Measurements from ENCODE around the gene PLPP7.

Gene PLPP7

DNA sequence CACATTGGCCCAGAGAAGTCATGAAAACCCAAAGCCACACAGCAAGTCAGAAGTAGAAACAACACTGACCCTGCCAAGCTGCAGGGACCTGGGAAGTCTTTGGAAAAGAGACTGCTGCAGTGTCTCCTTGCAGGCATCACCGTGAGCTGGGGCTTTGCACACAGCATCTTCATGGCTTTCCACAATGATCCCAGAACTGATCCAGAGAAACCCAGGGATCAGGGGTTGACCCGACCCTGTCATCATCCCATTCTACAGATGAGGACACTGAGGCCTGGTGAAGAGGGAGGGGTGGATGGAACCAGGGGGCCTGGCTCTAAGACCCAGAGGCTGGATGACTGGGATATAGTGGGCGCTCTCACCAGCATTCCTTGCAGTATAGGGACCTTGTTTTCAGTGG lies 8.9 kb upstream of the PLPP7 start:
- in situ Hi-C loops (cut with HindIII; ENCODE audit: low sequenced_read_pairs), result no loop called here

DNA sequence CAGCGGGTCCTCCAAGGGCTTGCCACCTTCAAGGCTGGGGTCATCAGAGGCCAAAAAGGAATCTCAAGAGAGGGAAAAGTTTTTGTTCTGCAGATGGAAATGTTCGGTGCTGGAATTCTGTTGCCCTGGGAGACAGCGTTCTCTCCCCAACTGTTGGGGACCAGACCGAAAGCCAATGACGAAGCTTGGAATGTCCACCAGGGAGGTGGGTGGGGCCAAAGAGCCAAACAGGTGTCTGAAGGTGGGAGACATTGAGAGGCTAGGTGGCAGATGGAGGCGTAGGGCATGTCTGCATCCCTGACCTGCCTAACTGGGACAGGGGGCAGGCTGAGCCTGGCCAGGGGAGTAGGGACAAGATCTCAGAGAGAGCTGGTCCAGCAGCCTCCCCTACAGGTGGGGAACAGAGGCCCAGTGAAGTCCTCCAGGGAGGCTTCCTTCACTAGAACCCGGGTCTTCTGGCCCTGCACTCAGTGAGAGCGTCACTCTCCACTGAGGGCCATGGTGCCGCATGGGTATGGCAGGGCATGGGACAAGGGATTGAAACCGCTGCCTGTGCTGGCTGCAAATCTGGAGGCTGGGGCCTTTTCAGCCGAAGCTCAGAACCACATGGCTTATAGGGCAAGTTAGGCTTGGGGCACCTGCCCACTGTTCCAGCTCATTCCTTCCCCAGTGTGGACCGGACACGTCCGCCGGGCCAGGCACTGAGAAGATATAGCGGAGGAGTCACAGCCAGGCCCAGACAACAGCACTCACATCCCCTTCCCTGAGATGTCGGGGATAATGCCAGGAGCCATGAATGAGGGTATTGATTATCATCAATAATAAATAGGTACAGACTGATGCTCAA lies 8.2 kb upstream of the PLPP7 start:
- in situ Hi-C loops (cut with HindIII; ENCODE audit: low sequenced_read_pairs), result no loop called here

DNA sequence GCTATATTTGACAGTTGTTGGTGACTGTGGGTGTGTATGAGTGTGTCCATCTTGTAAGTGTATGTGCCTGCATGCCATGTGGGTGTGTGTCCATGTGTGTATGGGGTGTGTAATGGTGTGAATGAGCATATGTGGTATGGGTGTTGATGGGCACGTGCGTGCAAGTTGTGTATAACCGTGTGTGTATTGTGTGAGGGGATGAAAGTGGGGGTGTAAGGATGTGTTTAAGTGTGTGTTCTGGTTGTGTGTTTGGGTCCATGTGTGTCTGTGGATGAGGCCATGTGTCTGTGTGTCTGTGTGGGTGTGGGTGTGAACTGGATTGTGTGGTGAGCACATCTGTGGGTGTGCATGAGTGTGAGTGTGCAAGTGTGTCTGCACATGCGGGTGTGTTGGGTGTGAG lies 7.3 kb upstream of the PLPP7 start:
- in situ Hi-C loops (cut with HindIII; ENCODE audit: low sequenced_read_pairs), result no loop called here

DNA sequence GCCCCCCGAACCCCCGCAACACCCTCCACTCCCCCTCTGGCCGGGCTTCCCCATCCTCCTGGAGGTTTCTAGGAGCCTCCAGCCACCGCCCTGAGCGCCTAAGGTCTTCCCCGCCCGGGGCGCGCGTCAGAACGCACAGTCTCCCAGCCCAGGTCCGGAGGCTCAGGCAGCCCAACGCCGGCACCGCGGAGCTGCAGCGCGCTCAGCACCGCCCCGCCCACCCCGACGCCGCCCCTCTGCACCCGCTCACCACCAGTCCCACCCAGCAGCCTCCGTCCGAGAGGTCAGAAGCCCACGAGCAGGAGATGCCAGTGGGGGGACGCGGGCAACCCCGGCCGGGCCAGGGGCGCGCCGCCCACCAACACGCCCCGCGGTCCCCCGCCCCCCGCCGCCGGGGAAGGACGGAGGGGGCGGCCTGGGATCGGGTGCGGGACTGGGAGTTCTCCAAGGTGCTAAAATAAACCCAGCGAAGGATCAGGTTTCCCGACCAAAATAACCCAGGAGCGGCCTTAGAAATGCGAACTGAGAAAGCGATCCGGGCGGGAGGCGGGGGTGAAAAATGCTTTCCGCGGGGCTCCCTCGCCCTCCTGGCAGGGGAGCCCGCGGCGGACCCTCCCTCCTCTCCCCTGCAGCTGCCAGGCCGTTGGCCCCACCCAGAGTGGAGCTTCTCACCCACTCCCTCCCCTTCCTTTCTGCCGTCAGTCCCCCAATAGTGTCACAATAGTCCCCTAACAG lies 6.7 kb upstream of the PLPP7 start:
- in situ Hi-C loops (cut with HindIII; ENCODE audit: low sequenced_read_pairs), result no loop called here

DNA sequence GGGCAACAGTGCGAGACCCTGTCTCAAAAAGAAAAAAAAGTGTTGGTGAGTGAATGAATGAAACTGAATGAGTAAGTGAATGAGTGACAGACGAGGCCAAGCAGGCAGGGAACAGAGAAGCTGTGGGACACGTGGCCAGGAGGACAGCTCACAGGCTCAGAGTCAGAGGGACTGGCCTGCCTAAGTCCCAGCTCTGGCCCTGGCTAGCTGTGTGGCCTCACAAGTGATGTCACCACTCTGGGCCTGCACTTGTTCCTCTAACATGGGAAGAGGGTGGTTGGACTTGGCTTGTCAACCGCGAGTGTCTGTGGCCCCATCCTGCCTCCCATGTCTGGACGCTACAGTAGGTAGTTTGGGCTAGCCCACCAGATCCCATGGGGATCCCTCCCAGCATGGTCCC lies 4.7 kb upstream of the PLPP7 start:
- in situ Hi-C loops (cut with HindIII; ENCODE audit: low sequenced_read_pairs), result no loop called here

DNA sequence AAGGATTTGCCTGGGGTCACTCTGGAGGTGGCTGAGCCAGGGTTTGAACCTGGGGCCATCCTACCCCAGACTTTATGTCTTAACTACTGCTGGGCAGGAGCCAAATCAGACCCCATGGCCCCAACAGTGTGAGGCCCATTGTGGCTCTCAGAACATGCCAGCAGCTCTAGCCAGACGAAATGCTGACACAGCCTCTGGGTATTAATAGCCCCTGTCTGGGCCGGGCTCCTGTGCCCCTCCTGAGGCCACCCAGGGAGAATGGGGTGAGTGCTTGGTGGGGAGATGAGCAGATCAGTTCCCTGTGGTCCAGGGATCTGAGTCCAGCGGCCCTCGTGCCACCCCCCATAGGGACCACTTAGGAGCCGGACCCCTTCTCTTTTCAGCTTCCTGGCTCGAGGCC lies 2.2 kb upstream of the PLPP7 start:
- in situ Hi-C loops (cut with HindIII; ENCODE audit: low sequenced_read_pairs), result no loop called here

DNA sequence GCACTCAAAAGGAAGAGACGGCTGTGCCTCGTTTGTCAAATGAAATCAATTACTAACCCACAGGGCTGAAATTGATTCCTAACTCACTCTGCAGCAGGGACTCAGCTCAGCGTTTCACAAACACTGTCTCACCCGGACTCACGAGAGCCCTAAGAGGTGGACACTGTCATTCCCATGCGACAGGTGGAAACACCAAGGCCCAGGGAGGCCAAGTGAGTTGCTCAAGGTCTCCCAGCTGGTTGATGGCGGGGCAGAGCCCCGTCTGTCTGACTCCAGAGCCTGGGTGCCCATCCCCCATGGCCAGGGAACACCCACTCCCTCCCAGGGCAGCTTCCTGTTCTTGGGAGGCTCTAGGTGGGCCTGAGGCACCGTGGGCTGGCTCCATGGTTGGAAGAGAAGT lies 1.3 kb upstream of the PLPP7 start:
- in situ Hi-C loops (cut with HindIII; ENCODE audit: low sequenced_read_pairs), result no loop called here

DNA sequence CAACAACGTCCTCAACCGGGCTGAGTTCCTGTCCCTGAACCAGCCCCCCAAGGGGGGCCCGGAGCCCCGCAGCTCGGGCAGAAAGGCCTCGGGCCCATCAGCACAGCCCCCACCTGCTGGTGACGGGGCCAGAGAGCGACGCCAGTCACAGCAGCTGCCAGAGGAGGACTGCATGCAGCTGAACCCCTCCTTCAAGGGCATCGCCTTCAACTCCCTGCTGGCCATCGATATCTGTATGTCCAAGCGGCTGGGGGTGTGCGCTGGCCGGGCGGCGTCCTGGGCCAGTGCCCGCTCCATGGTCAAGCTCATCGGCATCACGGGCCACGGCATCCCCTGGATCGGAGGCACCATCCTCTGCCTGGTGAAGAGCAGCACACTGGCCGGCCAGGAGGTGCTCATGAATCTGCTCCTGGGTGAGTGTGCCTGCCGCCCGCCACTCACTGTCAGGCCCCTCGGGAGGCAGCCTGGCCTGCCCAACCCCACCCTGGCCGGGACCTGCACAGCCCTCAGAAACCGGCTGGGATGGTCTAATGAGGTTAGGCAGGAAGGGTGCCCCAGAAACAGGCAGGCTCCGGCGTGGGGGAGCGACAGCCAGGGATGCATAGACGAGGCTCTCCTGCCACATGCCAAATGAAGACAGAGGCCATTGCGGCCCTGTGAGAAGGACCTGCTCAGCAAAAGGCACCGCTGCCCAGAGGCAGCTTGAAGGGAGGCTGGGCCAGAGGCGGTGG lies 678 bp downstream of the PLPP7 start:
- in situ Hi-C loops (cut with HindIII; ENCODE audit: low sequenced_read_pairs), result loop anchor here (5.0 kb wide), 1 partner anchor 73 kb away; no protein-coding TSS in a partner anchor

DNA sequence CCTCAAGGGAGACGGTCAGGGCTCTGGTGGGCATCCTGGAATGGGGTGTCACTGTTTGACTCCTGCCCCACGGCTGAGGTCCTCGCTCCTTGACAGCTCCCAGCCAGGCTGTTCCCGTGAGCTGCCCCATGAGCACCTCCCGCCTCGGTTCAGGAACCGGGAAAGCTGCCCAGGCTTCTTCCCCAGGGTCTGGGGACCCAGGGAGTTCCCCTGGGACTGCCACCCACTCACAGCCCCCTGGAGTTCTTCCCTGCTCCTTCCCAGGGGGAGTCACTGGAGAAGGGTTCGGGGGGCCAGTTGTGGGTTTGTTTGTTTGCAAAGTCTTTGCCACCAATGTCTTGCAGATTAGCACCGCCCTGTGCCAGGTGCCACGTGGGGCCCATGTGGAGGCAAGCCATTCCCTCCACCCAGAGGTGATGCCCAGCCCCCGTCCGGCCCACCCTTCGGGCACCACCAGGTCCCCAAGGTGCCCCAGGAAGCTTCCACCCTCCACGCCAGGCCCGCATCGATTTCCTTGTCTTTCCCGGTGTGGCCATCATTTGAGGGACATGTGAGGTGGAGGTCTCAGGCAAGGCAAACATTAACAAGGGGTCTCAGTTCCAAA lies 1.3 kb downstream of the PLPP7 start:
- in situ Hi-C loops (cut with HindIII; ENCODE audit: low sequenced_read_pairs), result loop anchor here (5.0 kb wide), 1 partner anchor 74 kb away; no protein-coding TSS in a partner anchor

DNA sequence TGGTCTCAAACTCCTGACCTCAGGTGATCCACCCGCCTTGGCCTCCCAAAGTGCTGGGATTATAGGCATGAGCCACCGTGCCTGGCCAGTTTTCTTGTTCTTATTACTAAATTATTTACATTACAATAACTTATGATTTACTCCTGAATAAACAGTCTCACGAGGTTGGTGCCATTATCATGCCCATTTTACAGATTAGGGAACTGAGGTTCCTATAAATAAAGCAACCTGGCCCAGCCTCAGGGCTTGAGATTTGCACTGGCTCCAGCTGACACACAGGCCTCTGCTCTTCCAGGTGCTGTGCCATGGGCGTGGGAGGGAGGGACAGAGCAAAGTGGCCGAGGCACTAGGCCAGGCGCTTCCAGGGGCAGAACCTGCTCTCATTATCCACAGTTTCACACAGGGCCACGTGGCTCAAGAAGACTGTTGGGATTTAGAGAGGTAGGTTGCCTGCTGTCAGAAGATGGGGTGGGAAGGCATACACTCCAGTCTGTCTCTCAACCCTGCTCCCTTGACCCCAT lies 2.3 kb downstream of the PLPP7 start:
- in situ Hi-C loops (cut with HindIII; ENCODE audit: low sequenced_read_pairs), result loop anchor here (5.0 kb wide), 1 partner anchor 75 kb away; no protein-coding TSS in a partner anchor

DNA sequence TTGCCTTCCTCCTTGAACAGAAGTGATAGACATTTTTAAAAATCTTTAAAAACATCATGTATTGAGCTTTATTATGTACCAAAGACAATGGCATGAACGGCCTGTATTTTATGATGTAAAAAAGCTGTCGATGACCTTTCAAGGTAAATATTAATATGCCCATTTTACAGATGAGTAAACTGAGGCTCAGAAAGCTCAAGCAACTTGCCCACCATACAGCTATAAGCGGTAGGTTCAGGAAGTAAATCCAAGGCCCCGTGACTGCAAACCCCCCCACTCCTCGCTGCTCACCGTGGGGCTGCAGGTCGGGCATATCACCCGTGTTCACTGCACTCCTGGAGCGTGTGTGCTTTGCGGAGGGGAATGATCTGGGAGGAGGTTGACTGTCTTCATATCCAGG lies 3.4 kb downstream of the PLPP7 start:
- in situ Hi-C loops (cut with HindIII; ENCODE audit: low sequenced_read_pairs), result loop anchor here (5.0 kb wide), 1 partner anchor 76 kb away; no protein-coding TSS in a partner anchor

DNA sequence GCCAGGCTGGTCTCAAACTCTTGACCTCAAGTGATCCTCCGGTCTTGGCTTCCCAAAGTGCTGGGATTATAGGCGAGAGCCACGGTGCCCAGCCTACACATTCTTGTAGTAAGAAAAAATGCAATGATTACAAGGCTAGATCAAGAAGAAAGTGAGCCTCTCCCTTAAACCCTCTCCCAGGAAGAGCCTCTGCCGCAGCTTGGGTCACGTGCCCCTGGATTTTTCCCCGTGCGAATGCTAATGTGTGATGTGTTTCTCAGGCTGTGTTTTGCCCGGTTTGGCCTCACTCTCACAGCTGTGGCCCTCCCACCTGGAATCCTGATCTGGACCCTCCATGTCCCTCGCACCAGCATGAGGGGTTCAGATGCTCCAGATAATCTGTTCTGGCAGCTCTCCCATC lies 6.9 kb downstream of the PLPP7 start:
- in situ Hi-C loops (cut with HindIII; ENCODE audit: low sequenced_read_pairs), result no loop called here

DNA sequence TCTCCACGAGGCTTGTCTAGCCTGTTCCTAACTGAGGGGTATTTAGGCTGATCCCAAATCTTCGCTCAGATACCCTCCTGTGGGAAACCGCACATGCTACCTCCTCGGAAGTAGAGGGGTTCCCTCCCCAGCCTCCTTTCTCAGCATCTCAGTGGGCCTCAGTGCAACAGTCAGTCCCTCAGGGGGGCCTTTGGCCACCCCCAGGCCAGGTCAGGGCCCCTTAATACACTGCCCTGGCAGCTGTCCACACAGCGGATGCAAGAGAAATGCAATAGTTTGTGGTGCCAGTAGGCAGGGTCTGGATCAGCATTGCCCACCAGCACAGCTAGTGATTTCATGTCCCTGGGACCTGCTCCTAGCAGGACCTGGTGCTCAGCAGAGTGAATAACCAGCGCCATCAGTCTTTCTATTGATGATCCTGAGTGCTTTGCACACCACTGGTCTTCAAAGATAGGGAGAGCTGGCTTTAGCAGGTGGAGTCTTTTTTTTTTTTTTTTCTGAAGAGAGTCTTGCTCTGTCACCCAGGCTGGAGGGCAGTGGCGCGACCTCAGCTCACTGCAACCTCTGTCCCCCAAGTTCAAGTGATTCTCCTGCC lies 7.5 kb downstream of the PLPP7 start:
- in situ Hi-C loops (cut with HindIII; ENCODE audit: low sequenced_read_pairs), result no loop called here

DNA sequence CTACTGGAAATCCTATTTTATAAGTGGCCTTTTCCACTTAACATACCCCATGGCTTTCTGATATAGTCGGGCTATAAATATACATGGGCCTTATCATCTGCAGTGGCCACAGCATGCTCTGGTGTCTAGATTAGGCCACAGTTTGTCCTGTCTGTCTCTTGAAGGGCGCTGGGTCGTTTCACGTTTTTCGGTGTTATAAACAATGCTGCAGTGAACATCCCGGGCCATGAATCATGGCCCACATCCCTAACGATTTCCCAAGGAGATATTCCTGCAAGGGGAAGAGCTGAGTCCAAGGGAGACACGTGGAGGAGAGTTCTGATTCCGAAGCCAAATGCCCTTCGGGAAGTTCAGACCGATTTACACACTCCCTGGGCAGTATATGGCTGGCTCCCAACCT lies 8.4 kb downstream of the PLPP7 start:
- in situ Hi-C loops (cut with HindIII; ENCODE audit: low sequenced_read_pairs), result no loop called here

DNA sequence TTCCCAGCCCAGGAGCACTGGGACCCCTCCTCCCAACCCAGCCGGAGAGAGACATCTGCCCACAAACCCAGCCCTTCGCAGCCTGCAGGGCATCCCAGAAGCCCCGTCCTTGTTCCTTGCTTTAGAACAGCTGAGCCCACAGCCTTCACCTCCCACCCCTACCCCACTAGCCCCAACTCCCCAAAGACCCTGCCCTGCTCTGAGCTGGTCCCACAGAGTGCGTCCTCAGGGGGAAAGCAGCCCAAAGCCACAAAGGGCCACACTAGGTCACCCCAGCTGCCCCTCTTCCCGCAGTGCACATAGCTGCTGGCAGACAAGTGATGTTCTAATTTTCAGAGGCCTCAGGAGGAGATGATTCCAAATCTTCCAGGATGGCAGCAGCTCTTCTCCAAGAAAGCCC lies 8.8 kb downstream of the PLPP7 start:
- in situ Hi-C loops (cut with HindIII; ENCODE audit: low sequenced_read_pairs), result no loop called here

DNA sequence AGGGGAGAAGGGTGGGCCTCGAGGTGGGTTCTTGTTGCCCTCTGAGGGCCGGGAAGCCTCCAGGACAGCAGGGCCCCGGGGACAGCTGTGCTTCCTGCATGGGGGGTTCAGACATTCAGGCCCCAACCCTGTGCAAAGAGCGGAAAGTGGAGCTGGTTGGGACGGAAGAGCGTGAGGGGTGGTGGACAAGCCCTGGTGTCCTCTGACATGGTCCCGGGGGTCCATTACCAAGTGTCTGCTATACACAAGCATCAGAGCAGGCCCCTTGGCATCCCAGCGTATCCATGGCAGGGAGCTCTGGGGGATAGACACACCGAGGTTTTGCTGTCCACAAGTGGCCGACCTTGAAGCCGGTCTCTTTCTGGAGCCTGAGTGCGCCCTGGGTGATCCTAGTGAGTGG lies 9.3 kb downstream of the PLPP7 start:
- in situ Hi-C loops (cut with HindIII; ENCODE audit: low sequenced_read_pairs), result no loop called here

DNA sequence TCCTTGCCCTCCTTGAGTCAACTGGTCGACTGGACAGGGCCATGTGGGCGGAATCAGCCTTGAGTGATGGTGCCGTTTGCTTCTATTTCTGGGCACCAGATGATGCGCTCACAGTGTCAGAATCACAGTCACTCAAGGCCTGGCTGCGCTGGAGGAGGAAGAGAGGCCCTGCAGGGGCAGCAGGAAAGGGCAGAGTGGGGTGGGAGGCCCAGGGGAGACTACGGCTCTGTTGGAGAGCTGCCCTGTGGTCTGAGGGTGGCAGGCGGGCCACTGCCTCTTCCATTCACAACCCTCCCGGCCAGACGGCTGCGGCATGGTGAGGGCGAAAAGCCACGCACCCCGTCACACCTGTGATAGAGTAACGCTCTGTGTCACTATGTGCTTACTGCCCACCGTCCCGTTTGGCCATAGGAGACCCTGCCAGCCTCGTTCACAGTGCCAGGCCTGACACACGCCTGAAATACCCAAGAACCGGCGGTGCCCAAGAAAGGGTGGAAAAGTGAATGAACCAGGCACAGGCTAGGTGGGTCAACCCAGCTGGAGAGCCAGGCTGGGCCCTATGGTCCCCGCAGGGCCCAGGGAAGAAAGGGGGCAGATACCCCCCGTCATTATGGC lies 9.9 kb downstream of the PLPP7 start:
- in situ Hi-C loops (cut with HindIII; ENCODE audit: low sequenced_read_pairs), result no loop called here

DNA sequence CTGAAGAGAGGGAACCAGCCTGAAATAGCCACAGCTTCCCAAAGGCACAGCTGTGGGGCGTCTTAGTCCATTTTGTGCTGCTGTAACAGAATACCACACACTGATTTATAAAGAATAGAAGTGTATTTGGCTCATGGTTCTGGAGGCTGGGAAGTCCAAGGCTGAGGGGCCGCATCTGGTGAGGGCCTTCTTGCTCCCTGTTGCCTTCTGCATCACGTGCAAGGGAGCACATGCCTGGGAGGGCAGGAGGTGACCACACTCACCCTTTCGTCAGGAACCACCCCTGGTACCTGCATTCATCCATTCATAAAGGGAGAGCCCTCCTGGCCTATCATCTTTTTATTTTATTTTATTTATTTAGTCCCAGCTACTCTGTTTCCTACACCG lies 10.4 kb downstream of the PLPP7 start:
- in situ Hi-C loops (cut with HindIII; ENCODE audit: low sequenced_read_pairs), result no loop called here

DNA sequence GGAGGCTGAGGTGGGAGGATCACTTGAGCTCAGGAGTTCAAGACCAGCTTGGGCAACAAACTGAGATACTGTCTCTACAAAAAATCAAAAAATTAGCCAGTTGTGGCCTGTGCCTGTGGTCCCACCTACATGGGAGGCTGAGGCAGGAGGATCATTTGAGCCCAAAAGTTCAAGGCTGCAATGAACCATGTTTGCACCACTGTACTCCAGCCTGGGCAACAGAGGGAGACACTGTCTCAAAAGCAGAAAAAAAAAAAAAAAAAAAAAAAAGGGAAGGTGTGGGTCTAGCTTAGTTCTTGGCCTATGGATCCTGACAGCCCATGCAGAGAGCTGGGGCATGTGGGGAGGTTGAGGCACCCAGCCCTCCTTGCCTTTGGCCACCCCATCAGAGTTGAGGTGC lies 10.9 kb downstream of the PLPP7 start:
- in situ Hi-C loops (cut with HindIII; ENCODE audit: low sequenced_read_pairs), result no loop called here
